Kidney epithelial cell (primary cell): ENCODE data around the gene SASH3. TPM values are rescaled to one million over a fixed set of nuclear protein-coding genes. Genes with fewer than 3 reads are reported as not detected.
"Not testable (repeated sequence)": the region's sequence is repeated elsewhere in the genome, so short reads cannot be mapped to it uniquely, and the experiment has no call there.

Source experiments
- DNase-seq: peaks from one replicate; pipeline ENCODE4 v3.0.0-alpha.2; 2010; ENCODE audit warnings: low read depth
- H3K27me3 ChIP-seq: 2 replicates; pipeline ENCODE4 v1.6.0; 2011; ENCODE audit warnings: low read length; ENCODE audit not compliant: control insufficient read depth, insufficient read depth
- H3K36me3 ChIP-seq: 2 replicates; pipeline ENCODE4 v1.5.1; 2011; ENCODE audit warnings: low read length; ENCODE audit not compliant: control insufficient read depth, insufficient read depth
- H3K4me3 ChIP-seq: 2 replicates; pipeline ENCODE4 v1.5.1; 2011; ENCODE audit warnings: low read depth, mild to moderate bottlenecking, control low read depth, low read length
- total RNA-seq: library from RNA; depleted of rRNA; stranded (reverse); fragments of >200 nt; gene quantifications from 2 replicates; pipeline ENCODE4 v1.2.3, GENCODE V29; 2015
- TF ChIP-seq, protein P1 (sequence below): IDR thresholded peaks from 2 replicates; pipeline ENCODE4 v1.5.1; 2011; ENCODE audit warnings: mild to moderate bottlenecking, moderate library complexity, low read length, control low read depth, inconsistent platforms; ENCODE audit not compliant: insufficient read depth, poor library complexity, severe bottlenecking

Gene SASH3
- total RNA-seq, 1 donor from 2014 or later, result not detected

DNA sequence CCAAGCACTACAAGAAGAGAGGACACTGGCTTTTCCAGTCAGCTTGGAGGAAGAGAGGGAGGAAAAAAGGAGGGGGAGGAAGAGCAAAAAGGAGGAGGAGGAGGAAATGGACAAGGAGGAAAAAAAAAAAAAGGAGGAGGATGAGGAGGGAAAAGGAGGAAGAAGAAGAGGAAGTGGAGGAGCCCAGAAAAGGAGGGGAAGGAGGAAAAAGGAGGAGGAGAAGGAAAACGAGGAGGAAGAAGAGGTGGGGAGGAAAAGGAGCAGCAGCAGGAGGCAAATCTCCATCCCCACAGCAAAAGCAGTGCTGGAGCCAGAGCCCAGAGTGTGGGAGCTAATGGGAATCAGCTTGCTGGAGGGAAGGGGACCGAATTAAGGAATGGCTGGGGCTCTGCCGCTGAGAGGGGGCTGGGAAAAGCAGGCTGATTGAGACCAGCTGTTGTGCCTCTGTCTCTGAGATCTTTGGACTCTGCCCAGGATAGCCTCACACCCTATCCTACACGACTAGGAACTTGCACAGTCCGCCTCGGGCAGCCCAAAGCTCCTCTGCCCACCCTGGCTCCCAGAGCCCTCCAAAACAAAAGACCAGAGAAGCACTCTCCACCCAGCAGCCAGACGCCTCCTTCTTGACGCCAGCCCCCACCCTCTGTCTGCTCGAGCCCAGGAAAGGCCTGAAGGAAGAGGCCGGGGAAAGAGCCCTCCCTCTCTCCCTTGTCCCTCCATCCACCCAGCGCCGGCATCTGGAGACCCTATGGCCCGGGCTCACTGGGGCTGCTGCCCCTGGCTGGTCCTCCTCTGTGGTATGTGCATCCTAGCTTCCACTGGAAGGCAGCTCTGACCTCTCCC is 41.1 kb upstream of the SASH3 start, which contains the start of gene XPNPEP2:
TSS of gene XPNPEP2 (plus strand) at position 514 of the 843 bp plus-strand sequence. CDS start at position 749, 235 bp downstream.
- TF ChIP-seq, protein P1, sequence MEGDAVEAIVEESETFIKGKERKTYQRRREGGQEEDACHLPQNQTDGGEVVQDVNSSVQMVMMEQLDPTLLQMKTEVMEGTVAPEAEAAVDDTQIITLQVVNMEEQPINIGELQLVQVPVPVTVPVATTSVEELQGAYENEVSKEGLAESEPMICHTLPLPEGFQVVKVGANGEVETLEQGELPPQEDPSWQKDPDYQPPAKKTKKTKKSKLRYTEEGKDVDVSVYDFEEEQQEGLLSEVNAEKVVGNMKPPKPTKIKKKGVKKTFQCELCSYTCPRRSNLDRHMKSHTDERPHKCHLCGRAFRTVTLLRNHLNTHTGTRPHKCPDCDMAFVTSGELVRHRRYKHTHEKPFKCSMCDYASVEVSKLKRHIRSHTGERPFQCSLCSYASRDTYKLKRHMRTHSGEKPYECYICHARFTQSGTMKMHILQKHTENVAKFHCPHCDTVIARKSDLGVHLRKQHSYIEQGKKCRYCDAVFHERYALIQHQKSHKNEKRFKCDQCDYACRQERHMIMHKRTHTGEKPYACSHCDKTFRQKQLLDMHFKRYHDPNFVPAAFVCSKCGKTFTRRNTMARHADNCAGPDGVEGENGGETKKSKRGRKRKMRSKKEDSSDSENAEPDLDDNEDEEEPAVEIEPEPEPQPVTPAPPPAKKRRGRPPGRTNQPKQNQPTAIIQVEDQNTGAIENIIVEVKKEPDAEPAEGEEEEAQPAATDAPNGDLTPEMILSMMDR, result no peak
- DNase-seq, result no peak
- no peaks in the 10 kb centered on the region for H3K27me3 ChIP-seq
- H3K36me3 ChIP-seq, result no peaks in the 10 kb centered on the region
- no peak within 1 kb of the TSS for H3K4me3 ChIP-seq

DNA sequence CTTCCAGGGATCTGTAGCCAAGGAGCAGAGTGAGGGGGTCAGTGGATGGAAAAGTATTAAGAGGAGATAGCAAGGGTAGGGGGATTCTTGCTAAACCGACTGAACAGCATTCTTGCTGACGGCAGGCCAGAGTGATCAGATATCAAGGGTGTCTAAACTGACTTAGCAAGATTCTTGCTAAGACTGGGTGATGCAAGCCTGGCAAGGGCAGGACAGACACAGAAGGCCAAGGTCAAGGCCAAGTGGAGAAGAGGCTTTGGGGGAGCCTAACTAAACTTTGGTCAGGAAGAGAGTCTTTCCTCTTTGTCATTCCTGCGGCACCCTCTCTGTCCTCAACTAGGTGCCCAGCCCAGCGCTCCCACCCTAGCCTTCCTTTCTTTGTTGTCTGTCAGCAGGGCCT is 40.2 kb upstream of the SASH3 start:
- TF ChIP-seq, protein P1, result no peak
- no peak overlapping the region for H3K4me3 ChIP-seq
- no peaks in the 10 kb centered on the region for H3K27me3 ChIP-seq
- no peak for DNase-seq
- no peaks in the 10 kb centered on the region for H3K36me3 ChIP-seq

DNA sequence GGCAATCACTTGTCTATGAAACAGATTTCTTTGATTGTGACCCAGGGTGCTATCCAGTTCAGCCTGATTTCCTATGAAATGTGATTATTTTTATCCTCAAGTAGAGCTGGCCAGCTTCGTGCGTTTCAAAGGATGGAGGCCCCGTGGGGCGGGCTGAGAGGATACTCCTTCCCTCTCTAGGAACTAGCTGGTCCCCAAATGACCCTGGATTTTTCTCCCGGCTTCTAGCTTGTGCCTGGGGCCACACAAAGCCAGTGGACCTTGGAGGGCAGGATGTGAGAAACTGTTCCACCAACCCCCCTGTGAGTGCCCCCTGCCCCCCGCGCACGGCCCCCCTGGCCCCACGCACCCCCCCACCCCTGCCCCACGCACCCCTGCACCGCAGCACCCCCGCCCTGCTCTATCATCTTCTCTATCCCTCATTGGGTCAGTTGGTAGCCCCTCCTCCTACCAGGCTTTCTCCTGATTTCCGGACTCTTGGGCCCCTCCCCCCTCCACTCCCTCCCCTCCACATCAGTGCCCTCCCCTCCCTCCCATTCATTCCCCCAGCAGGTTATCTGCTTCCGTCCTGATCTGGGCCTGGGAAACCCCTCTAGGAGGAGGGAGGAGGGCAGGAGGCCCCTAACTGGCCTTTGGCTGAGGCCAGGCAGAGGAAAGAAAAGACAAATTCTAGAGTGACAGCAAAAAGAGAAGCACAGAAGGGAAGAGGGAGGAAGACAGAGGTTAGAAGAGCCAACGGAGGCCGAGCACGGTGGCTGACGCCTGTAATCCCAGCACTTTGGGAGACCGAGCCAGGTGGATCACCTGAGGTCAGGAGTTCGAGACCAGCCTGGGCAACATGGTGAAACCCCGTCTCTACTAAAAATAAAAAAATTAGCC is 37.6 kb upstream of the SASH3 start:
- DNase-seq, result no peak
- H3K4me3 ChIP-seq, result no peak overlapping the region
- TF ChIP-seq, protein P1, result no peak
- H3K27me3 ChIP-seq, result no peaks in the 10 kb centered on the region
- no peaks in the 10 kb centered on the region for H3K36me3 ChIP-seq

DNA sequence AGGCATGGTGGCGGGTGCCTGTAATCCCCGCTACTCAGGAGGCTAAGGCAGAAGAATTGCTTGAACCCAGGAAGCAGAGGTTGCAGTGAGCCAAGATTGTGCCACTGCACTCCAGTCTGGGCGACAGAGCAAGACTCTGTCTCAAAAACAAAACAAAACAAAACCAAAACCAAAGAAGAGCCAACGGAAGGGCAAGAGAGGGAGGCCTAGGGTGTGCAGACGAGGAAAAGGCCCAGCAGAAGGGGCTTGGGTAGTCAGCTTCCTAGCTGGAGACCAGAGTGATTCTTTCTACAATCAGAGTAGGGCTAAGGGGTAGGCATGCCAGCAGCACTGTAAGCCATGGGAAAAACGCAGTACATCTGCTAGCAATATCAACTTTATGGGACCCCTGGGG is 37.0 kb upstream of the SASH3 start:
- not testable (repeated sequence) for DNase-seq, H3K4me3 ChIP-seq, H3K27me3 ChIP-seq, H3K36me3 ChIP-seq

DNA sequence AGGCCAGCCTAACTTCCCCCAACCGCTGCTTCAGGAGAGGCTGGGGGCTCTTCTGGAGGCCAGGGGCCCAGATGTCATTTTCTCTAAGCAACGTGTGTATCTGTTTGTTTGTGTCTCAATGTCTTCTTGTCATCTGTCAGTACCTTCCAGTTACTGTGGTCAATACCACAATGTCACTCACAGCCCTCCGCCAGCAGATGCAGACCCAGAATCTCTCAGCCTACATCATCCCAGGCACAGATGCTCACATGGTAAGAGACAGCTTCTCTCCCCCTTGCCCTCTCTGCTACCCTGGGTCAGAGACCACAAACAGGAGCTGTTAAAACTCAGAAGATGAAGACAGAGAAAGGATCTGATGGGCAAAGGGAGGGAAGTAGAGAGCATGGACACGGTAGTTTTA is 35.9 kb upstream of the SASH3 start:
- no peaks in the 10 kb centered on the region for H3K27me3 ChIP-seq
- no peak overlapping the region for H3K4me3 ChIP-seq
- TF ChIP-seq, protein P1, result no peak
- no peaks in the 10 kb centered on the region for H3K36me3 ChIP-seq
- DNase-seq, result no peak

DNA sequence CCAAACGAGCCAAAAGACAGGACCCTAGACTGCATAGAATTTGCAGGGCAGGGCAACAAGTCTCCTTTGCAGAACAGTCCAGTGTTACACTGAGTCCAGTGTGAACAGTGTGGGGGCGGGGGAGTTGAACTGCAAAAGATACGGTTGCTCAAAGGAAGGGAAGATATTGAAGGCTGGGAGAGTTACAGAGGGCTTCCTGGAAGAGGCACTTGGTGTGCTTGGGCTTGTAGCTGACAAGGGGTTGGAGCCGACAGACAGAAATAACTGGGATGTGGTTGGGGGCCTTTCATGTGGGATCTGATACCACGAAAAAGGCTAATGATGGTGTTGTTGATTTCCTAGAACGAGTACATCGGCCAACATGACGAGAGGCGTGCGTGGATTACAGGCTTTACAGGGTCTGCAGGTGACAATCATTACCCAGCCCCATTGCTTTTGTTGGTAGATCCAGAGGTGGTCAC is 34.9 kb upstream of the SASH3 start:
- no peaks in the 10 kb centered on the region for H3K27me3 ChIP-seq
- TF ChIP-seq, protein P1, result no peak
- no peak for DNase-seq
- no peaks in the 10 kb centered on the region for H3K36me3 ChIP-seq
- H3K4me3 ChIP-seq, result no peak overlapping the region
